Stimulated activated CD4-positive, alpha-beta T cell treated with anti-CD3 and anti-CD28 coated beads, Interleukin-4, amount 100 ng/mL, for 24 hours (primary cell): ENCODE measurements around the gene CLSTN2.

Source experiments
- DNase-seq: peaks from one replicate; pipeline ENCODE4 v3.0.0-alpha.2; 2020

The CLSTN2 gene

DNA sequence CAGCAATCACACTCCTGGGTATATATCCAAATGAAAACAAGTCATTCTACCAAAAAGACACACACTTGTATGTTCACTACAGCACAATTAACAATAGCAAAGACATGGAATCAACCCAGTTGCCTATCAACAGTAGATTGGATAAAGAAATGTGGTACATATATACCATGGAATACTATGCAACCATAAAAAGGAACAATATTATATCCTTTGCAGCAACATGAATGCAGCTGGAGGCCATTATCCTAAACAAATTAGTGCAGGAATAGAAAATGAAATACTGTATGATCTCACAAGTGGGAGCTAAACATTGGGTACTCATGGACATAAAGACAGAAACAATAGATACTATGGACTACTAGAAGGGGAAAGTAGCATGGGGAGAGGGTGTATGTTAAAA lies 224.7 kb downstream of the CLSTN2 start:
- DNase-seq: no peak

- DNase-seq: no peak
Measured at GRCh38 chr3:140160553-140160952, 225.6 kb downstream of the CLSTN2 start.

- no peak for DNase-seq
Measured at GRCh38 chr3:140162551-140162950, 227.6 kb downstream of the CLSTN2 start.

- DNase-seq: no peak
Measured at GRCh38 chr3:140163159-140163763, 228.3 kb downstream of the CLSTN2 start.

DNA sequence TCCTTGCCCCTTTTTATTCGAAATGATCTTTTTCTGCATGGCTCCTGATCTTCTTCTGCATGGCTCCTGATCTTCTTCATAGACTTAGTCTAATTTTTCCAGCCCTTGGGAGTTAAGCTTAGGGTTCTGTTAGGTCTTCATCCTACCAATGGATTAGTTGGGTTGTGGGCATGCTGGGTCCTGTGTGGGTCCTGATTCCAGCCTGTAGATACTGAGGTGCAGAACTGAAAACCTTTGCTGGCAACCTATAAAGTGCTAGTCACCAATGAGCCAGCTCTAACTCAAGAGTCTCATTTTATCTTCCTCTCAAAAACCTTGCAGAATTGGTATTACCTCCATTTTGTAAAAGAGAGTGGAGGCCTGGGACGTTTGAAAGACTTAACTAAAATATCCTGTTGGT lies 229.2 kb downstream of the CLSTN2 start:
- no peak for DNase-seq

DNA sequence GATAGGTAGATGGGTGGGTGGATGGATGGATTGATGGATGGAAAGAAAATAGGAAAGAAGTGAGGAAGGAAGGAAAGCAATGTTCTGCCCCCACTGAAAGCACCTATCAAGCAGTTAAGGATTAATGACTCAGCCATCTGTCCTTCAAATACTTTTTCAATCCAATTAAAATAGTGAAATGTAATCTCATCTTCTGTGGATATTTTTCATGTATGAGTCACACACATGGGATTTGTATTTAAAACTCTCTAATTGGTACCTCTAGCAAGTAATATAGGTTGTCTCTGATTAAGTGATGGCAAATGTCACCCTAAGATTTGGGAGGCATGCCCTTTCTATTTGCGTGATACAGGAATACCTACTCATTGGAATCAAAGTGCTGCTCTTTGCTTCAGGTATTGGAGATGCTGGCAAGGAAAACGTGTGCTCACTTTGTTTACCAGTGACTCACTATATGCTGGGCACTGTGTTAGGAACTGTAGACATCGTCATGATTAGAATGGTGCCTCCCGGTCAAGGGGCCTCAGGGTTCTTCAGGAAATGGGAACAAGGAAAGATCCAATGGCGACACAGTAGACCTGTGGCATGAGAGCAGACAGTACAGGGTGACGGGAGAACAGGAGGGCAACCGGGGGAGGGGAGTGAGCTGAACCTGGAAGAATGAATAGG lies 230.1 kb downstream of the CLSTN2 start:
- DNase-seq: no peak

DNA sequence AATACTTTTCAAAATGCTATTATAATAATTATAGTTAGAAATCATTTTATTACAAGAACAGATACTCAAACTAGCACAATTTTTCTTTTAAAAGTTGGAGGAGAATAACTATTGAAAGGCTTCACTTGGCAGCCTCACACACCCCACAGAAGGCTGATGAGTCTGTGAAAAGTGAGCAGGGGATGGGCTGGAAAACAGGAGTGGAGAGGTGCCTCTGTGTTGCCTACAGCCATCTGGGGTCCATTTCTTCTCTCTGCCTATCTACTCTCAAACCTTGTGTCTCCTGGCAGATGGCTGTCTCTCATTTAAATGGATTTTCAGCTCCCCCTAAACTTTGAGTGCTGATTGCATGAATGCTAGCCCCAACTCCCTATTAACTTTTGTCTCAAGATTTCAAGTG lies 230.8 kb downstream of the CLSTN2 start:
- DNase-seq: no peak

DNA sequence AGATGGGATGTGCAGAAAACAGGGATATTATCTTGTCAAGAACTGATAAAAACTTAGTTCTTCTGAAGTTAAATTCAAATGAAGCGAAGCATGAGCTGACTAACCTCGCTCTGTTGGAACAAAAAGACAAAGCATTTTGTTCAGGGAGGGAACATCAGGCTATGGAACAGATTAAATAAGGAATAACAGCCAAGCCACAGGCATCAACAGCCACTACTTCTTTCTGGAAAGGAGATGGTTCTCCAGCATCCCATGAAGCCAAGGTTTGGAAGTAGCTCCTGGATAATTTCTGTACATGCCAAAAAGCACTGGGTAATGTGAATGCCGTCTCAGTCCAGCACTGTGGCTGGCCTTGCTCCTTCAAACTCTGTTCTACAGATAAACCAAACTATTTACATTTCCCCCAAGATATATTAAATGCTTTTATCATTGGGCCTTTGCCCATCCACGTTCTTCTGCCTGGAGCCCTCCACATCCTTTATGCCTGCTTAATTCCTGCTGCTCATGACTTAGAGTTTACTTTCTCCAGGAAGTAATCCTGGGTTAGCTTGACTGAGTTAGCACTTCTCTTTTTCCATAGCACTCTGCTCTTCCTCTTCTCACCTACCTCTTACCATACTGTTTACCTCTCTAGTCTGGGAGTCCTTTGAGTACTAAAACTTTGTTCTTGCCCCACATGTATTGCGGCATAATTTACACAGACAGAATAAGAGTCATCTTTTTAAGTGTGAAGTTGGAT lies 232.0 kb downstream of the CLSTN2 start:
- no peak for DNase-seq

GRCh38 chr3:140167600-140168281 lies 232.8 kb downstream of the CLSTN2 start:
- DNase-seq: no peak

GRCh38 chr3:140170612-140171011 lies 235.6 kb downstream of the CLSTN2 start:
- no peak for DNase-seq

GRCh38 chr3:140176526-140176925 lies 241.5 kb downstream of the CLSTN2 start:
- DNase-seq: no peak

DNA sequence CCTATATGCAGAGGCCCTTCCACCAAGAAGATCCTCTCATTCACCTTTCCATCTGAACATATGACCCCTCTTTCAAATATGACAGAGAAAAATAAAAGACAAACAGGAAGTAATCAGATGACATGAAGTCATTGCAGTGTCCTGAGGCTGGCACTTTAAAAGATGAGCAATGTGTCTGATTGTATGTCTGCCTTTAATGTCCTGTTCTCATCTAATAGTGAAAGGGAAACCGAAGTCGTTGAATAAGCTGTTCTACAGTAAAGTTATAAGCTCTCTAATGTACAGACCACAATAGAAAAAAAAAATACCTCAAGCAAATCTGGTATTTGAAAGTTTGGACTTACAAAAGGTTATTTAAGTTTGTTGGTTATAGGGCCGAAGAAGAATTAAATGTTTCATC lies 243.0 kb downstream of the CLSTN2 start:
- no peak for DNase-seq

DNA sequence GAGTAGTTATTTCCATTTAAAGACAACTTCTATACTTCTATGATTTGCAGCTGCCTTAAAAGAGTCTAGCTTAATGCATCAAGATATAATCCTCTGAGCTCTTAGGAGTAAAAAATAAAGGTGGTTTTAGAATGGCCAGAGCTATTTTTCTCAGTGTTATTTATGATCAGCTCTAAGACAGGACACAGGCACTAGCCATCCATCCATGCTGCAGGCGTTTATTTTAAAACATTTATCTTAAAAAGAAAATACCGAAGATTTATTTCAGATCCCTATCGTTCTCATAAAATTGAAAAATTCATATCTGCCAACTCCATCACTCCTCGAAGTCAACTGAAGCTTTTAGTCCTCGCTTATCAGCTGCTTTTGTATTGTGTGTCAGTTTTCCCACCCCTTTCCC lies 243.5 kb downstream of the CLSTN2 start:
- no peak for DNase-seq

GRCh38 chr3:140180603-140181002 lies 245.6 kb downstream of the CLSTN2 start:
- no peak for DNase-seq

- no peak for DNase-seq
Measured at GRCh38 chr3:140185375-140185774, 250.4 kb downstream of the CLSTN2 start.

GRCh38 chr3:140186421-140186920 lies 251.5 kb downstream of the CLSTN2 start:
- DNase-seq: no peak

GRCh38 chr3:140187028-140187427 lies 252.0 kb downstream of the CLSTN2 start:
- DNase-seq: no peak

DNA sequence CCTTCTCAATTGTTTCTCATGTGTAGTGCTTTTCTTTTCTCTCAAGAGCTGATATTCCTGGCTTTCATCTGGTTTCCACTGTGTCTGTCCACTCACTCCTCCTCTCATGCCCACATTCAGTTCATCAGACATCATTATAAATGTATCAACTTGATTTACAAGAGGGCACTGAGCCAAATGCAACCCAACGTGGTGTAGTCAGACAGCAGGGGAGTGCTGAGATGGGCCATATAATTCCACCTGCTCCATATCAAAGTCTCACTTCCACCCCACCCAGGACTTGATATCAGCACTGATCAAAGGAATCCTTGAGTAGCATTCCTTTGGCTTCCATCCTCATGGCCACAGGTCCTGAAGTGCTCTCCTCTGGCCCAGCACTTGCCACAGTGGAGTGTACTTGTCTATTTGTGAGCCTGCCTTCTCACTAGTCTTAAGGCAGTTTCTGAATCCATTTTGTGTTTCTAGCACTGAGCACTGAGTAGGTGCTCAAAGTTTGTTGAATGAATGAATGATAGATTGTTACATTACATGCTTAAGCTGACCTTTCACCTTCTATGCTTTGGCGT lies 252.8 kb downstream of the CLSTN2 start:
- no peak for DNase-seq

GRCh38 chr3:140188285-140188684 lies 253.3 kb downstream of the CLSTN2 start:
- DNase-seq: no peak

- no peak for DNase-seq
Measured at GRCh38 chr3:140189267-140189666, 254.3 kb downstream of the CLSTN2 start.

DNA sequence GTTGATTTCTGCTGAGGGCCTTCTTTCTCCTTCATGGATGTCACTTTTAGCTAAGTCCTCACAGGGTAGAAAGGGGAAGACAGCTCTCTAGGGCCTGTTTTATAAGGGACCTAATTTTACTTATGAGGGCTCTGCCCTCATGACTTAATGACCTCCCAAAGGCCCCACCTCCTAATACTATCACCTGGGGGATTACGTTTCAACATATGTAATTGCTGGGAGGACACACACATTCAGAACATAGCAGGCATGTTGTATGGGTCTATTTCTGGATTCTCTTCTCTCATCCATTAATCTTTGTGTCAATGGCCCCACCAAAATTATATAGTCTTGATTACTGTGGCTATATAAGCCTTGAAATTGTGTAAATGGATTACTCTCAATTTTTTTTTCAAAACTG lies 255.0 kb downstream of the CLSTN2 start:
- DNase-seq: no peak

- no peak for DNase-seq
Measured at GRCh38 chr3:140196970-140197369, 262.0 kb downstream of the CLSTN2 start.

GRCh38 chr3:140198242-140198641 lies 263.3 kb downstream of the CLSTN2 start:
- DNase-seq: no peak
